Ovary (tissue), 9 donors: ENCODE data around the gene CD84. TPM values are rescaled to one million over a fixed set of nuclear protein-coding genes. Genes with fewer than 3 reads are reported as not detected.

Source experiments
- DNase-seq, 5 donors: peaks; one replicate each; pipeline ENCODE4 v3.0.0-alpha.2; 2019 to 2020
- H3K27ac ChIP-seq, 2 donors: fragments of 200-600 bp; one replicate each; pipeline versions ENCODE4 v1.5.1 to v1.8.0; 2019 to 2022
- H3K27me3 ChIP-seq: fragments of 200-600 bp; one replicate; pipeline ENCODE4 v1.8.0; 2022
- H3K36me3 ChIP-seq: fragments of 200-600 bp; sonication (generic); one replicate; pipeline ENCODE4 v1.5.1; 2019
- H3K4me1 ChIP-seq: one replicate; pipeline ENCODE4 v1.8.1; 2013; ENCODE audit warnings: mild to moderate bottlenecking, moderate library complexity; ENCODE audit not compliant: insufficient read depth
- H3K4me3 ChIP-seq: fragments of 200-600 bp; sonication (generic); one replicate; pipeline ENCODE4 v1.5.1; 2017
- H3K9me3 ChIP-seq, 2 donors: fragments of 200-600 bp in 1 of 2; sonication (generic) in 1 of 2; one replicate each; pipeline versions ENCODE4 v1.5.1 to v1.8.1; 2013 to 2019; ENCODE audit warnings: mild to moderate bottlenecking in 1 of 2, moderate library complexity in 1 of 2
- CTCF ChIP-seq, 3 donors: fragments of 450-650 bp in 2 of 3; fragments of 200-600 bp in 1 of 3; IDR thresholded peaks; one replicate each; pipeline versions ENCODE4 v1.5.1 to v1.8.0; 2016 to 2022; ENCODE audit warnings: antibody characterized with exemption in 3 of 3, mild to moderate bottlenecking in 1 of 3
- EP300 ChIP-seq: sonication (generic); formaldehyde crosslinking; IDR thresholded peaks from one replicate; pipeline ENCODE4 v1.6.1; 2017; ENCODE audit warnings: antibody characterized with exemption
- POLR2A ChIP-seq: fragments of 450-650 bp; IDR thresholded peaks from one replicate; pipeline ENCODE4 v1.6.1; 2017; ENCODE audit warnings: antibody characterized with exemption, mild to moderate bottlenecking, moderate library complexity
- WGBS, 3 donors: extraction: QIAGEN DNeasy Blood & Tissue Kit in 1 of 3; methylation state at CpG; one replicate each; pipeline versions ENCODE4 v1.1.5 to v1.1.7; 2013 to 2017; 5-methylcytosine and 5-hydroxymethylcytosine counted together
- intact Hi-C, 4 donors: fragments of 100-400 bp; cut with DNase I; formaldehyde crosslinking; loops; one replicate each; pipeline versions ENCODE4 v1.11.0 to v1.15.1; 2022 to 2023
- polyA plus RNA-seq, 2 donors: library from polyadenylated mRNA; stranded (reverse); fragments of 200-250 nt in 1 of 2; fragments of 350-450 nt in 1 of 2; fragmentation: Illumina TruSeq in 1 of 2; extraction: RNeasy Lipid Tissue Mini Kit (QIAGEN cat#74804) in 1 of 2; gene quantifications; one replicate each; pipeline ENCODE4 v1.2.3, GENCODE V29; 2013 to 2014
- total RNA-seq, 7 donors: library from RNA; depleted of rRNA in 2 of 7; stranded (reverse); fragments of >200 nt in 2 of 7; fragmentation: NEBNext Ultra II Directional in 3 of 7; extraction: Animal tissue kit (Norgen Biotek cat#: 25700) in 3 of 7; gene quantifications; one replicate each; pipeline versions ENCODE4 v1.1.0 to v1.2.4, GENCODE V29; 2016 to 2023
- donor health status: DM: no; HTN: no; CAD: no; lungs with moderate emphysema.
- donor health status: DM: no; HTN: no; CAD: no.
- donor health status: Bipolar disorder and iron deficiency.
- donor health status: DM: yes; HTN: yes; CAD: no.
- donor health status: DM: no; HTN: no; CAD: no.
- donor health status: DM: yes; HTN: yes; CAD: no.

Gene CD84
- total and polyA plus RNA-seq, 9 donors = 0.48 to 10.9 (median 2.0) TPM

GRCh38 chr1:160542303-160542945 is 36.9 kb downstream of the CD84 start:
- TF ChIP-seq EP300 = no peak
- no peak for TF ChIP-seq CTCF (IDR thresholded peaks at IDR 0.05)
- TF ChIP-seq POLR2A = no peak
- H3K27me3 ChIP-seq = no peaks in the 10 kb centered on the region
- no peaks in the 10 kb centered on the region for H3K9me3 ChIP-seq
- H3K36me3 ChIP-seq = no peaks in the 10 kb centered on the region
- no peak overlapping the region for H3K4me3 ChIP-seq
- WGBS, 3 donors = 2 to 44% (median 30%) methylated on average over 2 of the region's 2 CpGs
- no peak overlapping the region for H3K27ac ChIP-seq
- intact Hi-C loops = no loop called here
- no peak for DNase-seq
- no peaks in the 10 kb centered on the region for H3K4me1 ChIP-seq

GRCh38 chr1:160541622-160542302 is 37.5 kb downstream of the CD84 start:
- WGBS, 3 donors = 63 to 82% (median 82%) methylated on average over 1 of the region's 1 CpG
- no peaks in the 10 kb centered on the region for H3K27me3 ChIP-seq
- H3K4me3 ChIP-seq = no peak overlapping the region
- no peaks in the 10 kb centered on the region for H3K36me3 ChIP-seq
- intact Hi-C loops = no loop called here
- H3K9me3 ChIP-seq = no peaks in the 10 kb centered on the region
- no peak overlapping the region for H3K27ac ChIP-seq
- TF ChIP-seq POLR2A (no peak), EP300 (no peak), CTCF (IDR thresholded peaks at IDR 0.05) (no peak)
- no peaks in the 10 kb centered on the region for H3K4me1 ChIP-seq
- DNase-seq = no peak

- no peaks in the 10 kb centered on the region for H3K9me3 ChIP-seq
- no peaks in the 10 kb centered on the region for H3K27me3 ChIP-seq
- no peaks in the 10 kb centered on the region for H3K4me1 ChIP-seq
- no peak for DNase-seq
- H3K4me3 ChIP-seq = no peak overlapping the region
- no peaks in the 10 kb centered on the region for H3K36me3 ChIP-seq
- no peak overlapping the region for H3K27ac ChIP-seq
- intact Hi-C loops = no loop called here
- TF ChIP-seq CTCF (IDR thresholded peaks at IDR 0.05) (no peak), POLR2A (no peak), EP300 (no peak)
These were observed 38.5 kb downstream of the CD84 start for GRCh38 chr1:160540859-160541233.

GRCh38 chr1:160539990-160540858 is 39.1 kb downstream of the CD84 start:
- Histone ChIP-seq H3K27ac (no peak overlapping the region), H3K4me1 (no peaks in the 10 kb centered on the region), H3K27me3 (no peaks in the 10 kb centered on the region), H3K36me3 (no peaks in the 10 kb centered on the region), H3K9me3 (no peaks in the 10 kb centered on the region), H3K4me3 (no peak overlapping the region)
- DNase-seq = no peak
- WGBS, 3 donors = 15 to 22% (median 22%) methylated on average over 8 of the region's 8 CpGs
- TF ChIP-seq POLR2A (no peak), CTCF (IDR thresholded peaks at IDR 0.05) (no peak), EP300 (no peak)
- intact Hi-C loops = no loop called here
